ENCODE data around the gene ST6GALNAC3. TPM values are rescaled to one million over a fixed set of nuclear protein-coding genes. Genes with fewer than 3 reads are reported as not detected.

Gene ST6GALNAC3
- total and polyA plus RNA-seq, 2 donors from 2014 or later = 8.8 to 15.8 TPM

DNA sequence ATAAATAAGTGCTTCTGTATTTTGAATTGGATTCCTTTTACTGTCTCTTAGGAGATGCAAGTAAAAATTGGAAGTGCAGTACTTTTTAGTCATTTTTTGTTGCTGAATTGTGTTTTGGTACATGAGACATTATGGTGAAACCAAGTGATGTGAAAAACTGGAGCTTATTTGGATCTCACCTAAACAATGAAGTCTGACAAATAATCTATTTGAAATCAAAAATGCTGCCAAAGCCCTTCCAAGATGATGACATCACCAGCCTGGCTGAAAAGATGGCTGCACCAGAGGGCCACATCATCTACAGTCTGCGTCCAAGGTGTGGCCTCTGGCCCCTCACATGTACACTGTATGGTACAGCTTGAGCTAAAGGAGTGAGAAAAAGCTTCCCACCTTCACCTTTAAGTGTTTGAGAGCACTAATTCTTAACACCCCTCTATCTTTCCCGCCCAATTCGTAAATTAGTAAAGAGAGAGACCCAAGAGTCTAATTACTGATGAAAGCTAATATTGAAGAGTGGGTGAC lies 600.2 kb downstream of the ST6GALNAC3 start:
- intact Hi-C loops (cut with DNase I) = no loop called here
- H3K27me3 ChIP-seq (ENCODE audit: control insufficient read depth, insufficient read depth, low read length) = no peaks in the 10 kb centered on the region
- H3K9me3 ChIP-seq (ENCODE audit: control insufficient read depth in 2 of 3, insufficient read depth in 1 of 3, low read length in 3 of 3) = no peaks in the 10 kb centered on the region
- H3K36me3 ChIP-seq (ENCODE audit: control insufficient read depth in 2 of 3, insufficient read depth in 3 of 3, low read length in 3 of 3) = no peaks in the 10 kb centered on the region
- no peak overlapping the region for H3K4me3 ChIP-seq (ENCODE audit: low read length in 3 of 3)
- FAIRE-seq (no peak), DNase-seq (no peak)
- TF ChIP-seq, protein P1, sequence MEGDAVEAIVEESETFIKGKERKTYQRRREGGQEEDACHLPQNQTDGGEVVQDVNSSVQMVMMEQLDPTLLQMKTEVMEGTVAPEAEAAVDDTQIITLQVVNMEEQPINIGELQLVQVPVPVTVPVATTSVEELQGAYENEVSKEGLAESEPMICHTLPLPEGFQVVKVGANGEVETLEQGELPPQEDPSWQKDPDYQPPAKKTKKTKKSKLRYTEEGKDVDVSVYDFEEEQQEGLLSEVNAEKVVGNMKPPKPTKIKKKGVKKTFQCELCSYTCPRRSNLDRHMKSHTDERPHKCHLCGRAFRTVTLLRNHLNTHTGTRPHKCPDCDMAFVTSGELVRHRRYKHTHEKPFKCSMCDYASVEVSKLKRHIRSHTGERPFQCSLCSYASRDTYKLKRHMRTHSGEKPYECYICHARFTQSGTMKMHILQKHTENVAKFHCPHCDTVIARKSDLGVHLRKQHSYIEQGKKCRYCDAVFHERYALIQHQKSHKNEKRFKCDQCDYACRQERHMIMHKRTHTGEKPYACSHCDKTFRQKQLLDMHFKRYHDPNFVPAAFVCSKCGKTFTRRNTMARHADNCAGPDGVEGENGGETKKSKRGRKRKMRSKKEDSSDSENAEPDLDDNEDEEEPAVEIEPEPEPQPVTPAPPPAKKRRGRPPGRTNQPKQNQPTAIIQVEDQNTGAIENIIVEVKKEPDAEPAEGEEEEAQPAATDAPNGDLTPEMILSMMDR (IDR thresholded peaks at IDR 0.05; ENCODE audit: borderline replicate concordance, extremely low read depth, insufficient read depth) = no peak
- no peak overlapping the region for H3K9ac ChIP-seq (ENCODE audit: low read length in 3 of 3)
- no peaks in the 10 kb centered on the region for H3K4me1 ChIP-seq (ENCODE audit: control insufficient read depth in 2 of 3, insufficient read depth in 2 of 3, low read depth in 1 of 3, low read length in 3 of 3)
- no peak overlapping the region for H3K27ac ChIP-seq (ENCODE audit: low read depth in 2 of 2, low read length in 2 of 2)

DNA sequence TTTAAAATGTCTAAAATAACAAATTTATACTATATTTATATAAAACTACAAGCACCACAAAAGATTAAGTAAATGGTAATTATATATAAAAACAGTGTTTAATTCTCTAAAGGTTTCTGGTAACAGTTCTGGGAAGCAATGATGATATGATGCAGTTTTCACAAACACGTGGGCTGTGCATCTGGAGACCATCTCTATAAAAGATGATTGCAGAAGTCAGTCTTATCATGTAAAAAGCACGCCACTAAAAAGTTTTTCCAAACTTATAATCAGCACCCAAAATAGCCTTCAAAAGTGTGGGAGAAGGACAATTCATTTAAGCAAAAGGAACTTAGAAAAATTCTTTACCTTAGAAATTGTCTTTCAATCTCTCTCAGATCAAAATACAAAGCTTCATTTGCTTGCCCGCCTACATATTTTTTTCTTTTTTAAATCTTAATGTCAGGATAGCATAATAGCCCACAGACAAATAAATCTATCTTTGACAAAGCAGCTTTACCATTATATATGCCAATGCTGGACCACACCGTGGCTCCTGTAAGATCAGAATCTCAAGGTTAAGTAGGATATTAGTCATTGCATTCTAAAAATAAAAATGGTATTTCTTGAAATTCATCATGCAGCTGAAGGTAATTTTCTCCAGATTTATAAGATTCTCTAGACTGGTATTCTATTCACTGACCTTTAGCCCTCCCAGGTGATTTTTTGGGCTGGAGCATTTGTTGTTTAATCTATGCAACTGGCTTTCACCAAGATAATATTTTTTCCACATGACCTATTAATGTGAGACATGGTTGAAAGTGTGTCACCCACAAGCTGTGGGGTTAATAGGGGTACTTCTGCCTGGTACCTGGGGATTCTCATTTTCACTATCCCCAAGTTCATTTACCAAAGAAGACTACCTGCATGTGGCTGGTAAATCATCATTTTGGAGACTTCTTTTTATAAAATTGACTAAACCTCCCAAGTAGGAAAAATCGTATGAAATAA lies 603.2 kb downstream of the ST6GALNAC3 start:
- Histone ChIP-seq H3K9ac (ENCODE audit: low read length in 3 of 3) (no peak overlapping the region), H3K9me3 (ENCODE audit: control insufficient read depth in 2 of 3, insufficient read depth in 1 of 3, low read length in 3 of 3) (no peaks in the 10 kb centered on the region), H3K4me3 (ENCODE audit: low read length in 3 of 3) (no peak overlapping the region), H3K36me3 (ENCODE audit: control insufficient read depth in 2 of 3, insufficient read depth in 3 of 3, low read length in 3 of 3) (no peaks in the 10 kb centered on the region), H3K27ac (ENCODE audit: low read depth in 2 of 2, low read length in 2 of 2) (no peak overlapping the region), H3K27me3 (ENCODE audit: control insufficient read depth, insufficient read depth, low read length) (no peaks in the 10 kb centered on the region), H3K4me1 (ENCODE audit: control insufficient read depth in 2 of 3, insufficient read depth in 2 of 3, low read depth in 1 of 3, low read length in 3 of 3) (no peaks in the 10 kb centered on the region)
- TF ChIP-seq, protein P1 (IDR thresholded peaks at IDR 0.05; ENCODE audit: borderline replicate concordance, extremely low read depth, insufficient read depth) = no peak
- DNase-seq = no peak
- FAIRE-seq = no peak
- intact Hi-C loops (cut with DNase I) = no loop called here

DNA sequence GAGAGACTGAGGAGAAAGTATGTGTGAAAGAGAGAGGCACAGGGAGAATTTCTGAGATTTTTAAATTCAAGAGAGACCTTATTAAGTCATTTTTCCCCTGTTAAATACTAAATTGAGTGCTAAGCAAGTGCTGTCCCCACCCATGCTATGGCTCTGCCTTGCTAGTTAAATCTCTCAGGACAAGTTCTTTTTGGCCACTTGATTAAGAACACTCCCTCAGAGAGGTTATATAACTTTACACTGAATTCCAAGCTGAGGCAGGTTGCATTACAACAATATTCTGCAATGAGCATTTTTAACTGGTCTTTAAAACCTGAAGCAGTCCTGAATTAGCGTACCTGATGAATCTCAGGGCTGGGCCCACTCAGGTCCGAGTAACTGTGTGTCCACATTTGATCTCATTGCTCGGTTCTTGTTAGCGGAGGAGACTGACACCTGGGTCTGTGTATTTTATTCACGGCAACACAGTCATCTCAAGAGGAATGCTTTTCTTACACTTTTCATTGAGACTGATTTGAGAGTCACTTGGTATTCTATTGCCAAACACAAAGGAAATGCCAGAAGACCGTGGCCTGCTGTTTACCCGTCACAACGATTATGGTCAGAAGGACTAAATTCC lies 605.1 kb downstream of the ST6GALNAC3 start:
- Histone ChIP-seq H3K4me1 (ENCODE audit: control insufficient read depth in 2 of 3, insufficient read depth in 2 of 3, low read depth in 1 of 3, low read length in 3 of 3) (no peaks in the 10 kb centered on the region), H3K9me3 (ENCODE audit: control insufficient read depth in 2 of 3, insufficient read depth in 1 of 3, low read length in 3 of 3) (no peaks in the 10 kb centered on the region), H3K4me3 (ENCODE audit: low read length in 3 of 3) (no peak overlapping the region), H3K9ac (ENCODE audit: low read length in 3 of 3) (no peak overlapping the region), H3K27ac (ENCODE audit: low read depth in 2 of 2, low read length in 2 of 2) (no peak overlapping the region), H3K27me3 (ENCODE audit: control insufficient read depth, insufficient read depth, low read length) (no peaks in the 10 kb centered on the region), H3K36me3 (ENCODE audit: control insufficient read depth in 2 of 3, insufficient read depth in 3 of 3, low read length in 3 of 3) (no peaks in the 10 kb centered on the region)
- DNase-seq (no peak), FAIRE-seq (no peak)
- TF ChIP-seq, protein P1 (IDR thresholded peaks at IDR 0.05; ENCODE audit: borderline replicate concordance, extremely low read depth, insufficient read depth) = no peak
- intact Hi-C loops (cut with DNase I) = no loop called here

All from kidney (tissue), 14 donors.